ENCODE results near the gene POLR2J2. TPM values are rescaled to one million over a fixed set of nuclear protein-coding genes. Genes with fewer than 3 reads are reported as not detected.
"Not testable (repeated sequence)": the region's sequence is repeated elsewhere in the genome, so short reads cannot be mapped to it uniquely, and the experiment has no call there.

Gene POLR2J2
- total RNA-seq, 4 donors from 2014 or later = 0.22 to 7.3 (median 2.8) TPM

- not testable (repeated sequence) for H3K9me3 ChIP-seq; H3K27me3 ChIP-seq; H3K4me1 ChIP-seq; H3K4me3 ChIP-seq; DNase-seq (ENCODE audit: low spot score in 2 of 2); H3K27ac ChIP-seq; H3K36me3 ChIP-seq
- WGBS, 2 donors = no CpG with 5 or more reads among the region's 9 CpGs
These were observed 28.8 kb downstream of the POLR2J2 start, which contains the start of gene UPK3BL1 for GRCh38 chr7:102642691-102643090. Gene UPK3BL1 (minus strand): TSS chr7:102642791. CDS start chr7:102642741, 50 bp downstream.

- not testable (repeated sequence) for H3K27me3 ChIP-seq; H3K4me3 ChIP-seq; H3K4me1 ChIP-seq; DNase-seq (ENCODE audit: low spot score in 2 of 2); H3K27ac ChIP-seq; H3K9me3 ChIP-seq
- H3K36me3 ChIP-seq = peaks cover 0 to 11% (median 0%) of the 10 kb centered on the region in 3 donors
- WGBS, 2 donors = 75 to 87% methylated on average over 6 to 8 of the region's 11 CpGs
These were observed 32.6 kb downstream of the POLR2J2 start for GRCh38 chr7:102638848-102639247.

GRCh38 chr7:102636956-102637355 is 34.5 kb downstream of the POLR2J2 start:
- not testable (repeated sequence) for H3K4me3 ChIP-seq; H3K27me3 ChIP-seq; H3K9me3 ChIP-seq; H3K4me1 ChIP-seq; H3K27ac ChIP-seq; DNase-seq (ENCODE audit: low spot score in 2 of 2)
- 82 to 89% methylated on average over 7 of the region's 13 CpGs for WGBS, 2 donors
- peaks cover 0 to 11% (median 0%) of the 10 kb centered on the region in 3 donors for H3K36me3 ChIP-seq

GRCh38 chr7:102635354-102635753 is 36.1 kb downstream of the POLR2J2 start:
- DNase-seq (ENCODE audit: low spot score in 2 of 2); H3K27me3 ChIP-seq; H3K9me3 ChIP-seq; H3K4me3 ChIP-seq; H3K4me1 ChIP-seq; H3K27ac ChIP-seq: not testable (repeated sequence)
- H3K36me3 ChIP-seq = peaks cover 0 to 11% (median 0%) of the 10 kb centered on the region in 3 donors
- no CpG with 5 or more reads among the region's 5 CpGs for WGBS, 2 donors

GRCh38 chr7:102634299-102634698 is 37.2 kb downstream of the POLR2J2 start:
- not testable (repeated sequence) for DNase-seq (ENCODE audit: low spot score in 2 of 2); H3K4me3 ChIP-seq; H3K4me1 ChIP-seq; H3K27me3 ChIP-seq; H3K9me3 ChIP-seq; H3K27ac ChIP-seq
- 57 to 78% methylated on average over 4 to 6 of the region's 6 CpGs for WGBS, 2 donors
- H3K36me3 ChIP-seq = peaks cover 0 to 11% (median 0%) of the 10 kb centered on the region in 3 donors

GRCh38 chr7:102630622-102631021 is 40.8 kb downstream of the POLR2J2 start:
- not testable (repeated sequence) for H3K4me3 ChIP-seq; H3K27ac ChIP-seq; H3K4me1 ChIP-seq; DNase-seq (ENCODE audit: low spot score in 2 of 2); H3K27me3 ChIP-seq; H3K36me3 ChIP-seq; H3K9me3 ChIP-seq
- WGBS, 2 donors = 60% methylated on average over 1 of the region's 9 CpGs; no CpG with 5 or more reads in 1 of the 2 donors

GRCh38 chr7:102627271-102627904 is 44.1 kb downstream of the POLR2J2 start:
- not testable (repeated sequence) for H3K27me3 ChIP-seq; H3K9me3 ChIP-seq; DNase-seq (ENCODE audit: low spot score in 2 of 2); H3K27ac ChIP-seq; H3K4me3 ChIP-seq; H3K4me1 ChIP-seq; H3K36me3 ChIP-seq
- WGBS, 2 donors = no CpG with 5 or more reads among the region's 8 CpGs

GRCh38 chr7:102618122-102618521 is 53.3 kb downstream of the POLR2J2 start:
- WGBS, 2 donors = 87 to 100% methylated on average over 3 of the region's 8 CpGs

GRCh38 chr7:102616507-102617125 is 54.8 kb downstream of the POLR2J2 start, which contains the start of gene RASA4:
Gene RASA4 (minus strand): TSS chr7:102616756. CDS start chr7:102616689, 67 bp downstream.
- peak within 1 kb of the TSS in 1 of 4 donors; percentile 66 for H3K27ac ChIP-seq
- not testable (repeated sequence) for H3K36me3 ChIP-seq, H3K27me3 ChIP-seq, H3K9me3 ChIP-seq, H3K4me1 ChIP-seq
- H3K4me3 ChIP-seq = peak within 1 kb of the TSS; percentile 29 to 50 (median 37)
- whole genome bisulfite sequencing, 2 donors = no CpG with 5 or more reads among the region's 62 CpGs
- DNase-seq (ENCODE audit: low spot score in 2 of 2) = peak in 1 of 2 donors; percentile 5

More at GRCh38 chr7:102618122-102618521, 53.3 kb downstream of the POLR2J2 start:
- not testable (repeated sequence) for H3K9me3 ChIP-seq; H3K4me3 ChIP-seq; DNase-seq (ENCODE audit: low spot score in 2 of 2); H3K36me3 ChIP-seq; H3K4me1 ChIP-seq; H3K27ac ChIP-seq; H3K27me3 ChIP-seq

Small RNA genes within 50 kb of the gene (small RNA-seq; reads per million reads assigned to genes)
- gene AC105052.3 (not detected), gene UPK3BL1 (not detected)

Other genes starting within 250 kb of the POLR2J2 start
- gene ORAI2, start 238.1 kb downstream of the POLR2J2 start, total RNA-seq = 10 to 100 TPM in 1 of 4 donors, 1 to 10 TPM in 3; 4.4 to 18.6 (median 7.7) TPM
- gene ALKBH4, start 206.8 kb downstream of the POLR2J2 start, total RNA-seq = 10 to 100 TPM; 17.4 to 21.0 (median 19.1) TPM
- gene LRWD1, start 206.7 kb downstream of the POLR2J2 start, total RNA-seq = 10 to 100 TPM; 14.6 to 41.4 (median 28.2) TPM
- gene POLR2J, start 192.7 kb downstream of the POLR2J2 start, total RNA-seq = 10 to 100 TPM in 3 of 4 donors, 1 to 10 TPM in 1; 9.6 to 24.0 (median 18.9) TPM
- gene RASA4B, start 153.9 kb downstream of the POLR2J2 start, total RNA-seq = 10 to 100 TPM; 10.5 to 56.1 (median 32.3) TPM
- 10 to 100 TPM in 1 of 4 donors, 1 to 10 TPM in 3; 1.5 to 10.0 (median 6.7) TPM for gene UPK3BL2, start 128.0 kb downstream of the POLR2J2 start, total RNA-seq
- under 1 TPM in 1 of 4 donors, not detected in 3; 0.42 TPM for gene SPDYE2, start 120.4 kb downstream of the POLR2J2 start, total RNA-seq
- 10 to 100 TPM in 3 of 4 donors, 1 to 10 TPM in 1; 9.6 to 27.8 (median 15.4) TPM for gene POLR2J3, start 99.1 kb downstream of the POLR2J2 start, total RNA-seq
- gene RASA4, start 54.9 kb downstream of the POLR2J2 start, total RNA-seq = 10 to 100 TPM; 45.9 to 78.6 (median 56.7) TPM
- gene UPK3BL1, start 28.9 kb downstream of the POLR2J2 start, total RNA-seq = 10 to 100 TPM; 30.6 to 56.1 (median 40.6) TPM
- not detected for gene SPDYE2B, start 21.3 kb downstream of the POLR2J2 start, total RNA-seq
- gene FAM185A, start 77.3 kb upstream of the POLR2J2 start, total RNA-seq = 10 to 100 TPM; 18.0 to 39.3 (median 36.4) TPM
- 1 to 10 TPM; 1.7 to 9.0 (median 2.6) TPM for gene LRRC17, start 241.3 kb upstream of the POLR2J2 start, total RNA-seq

Measured in tibial nerve (tissue), 4 donors.